ENCODE measurements around the gene P2RX4.

- TF ChIP-seq, protein P1, sequence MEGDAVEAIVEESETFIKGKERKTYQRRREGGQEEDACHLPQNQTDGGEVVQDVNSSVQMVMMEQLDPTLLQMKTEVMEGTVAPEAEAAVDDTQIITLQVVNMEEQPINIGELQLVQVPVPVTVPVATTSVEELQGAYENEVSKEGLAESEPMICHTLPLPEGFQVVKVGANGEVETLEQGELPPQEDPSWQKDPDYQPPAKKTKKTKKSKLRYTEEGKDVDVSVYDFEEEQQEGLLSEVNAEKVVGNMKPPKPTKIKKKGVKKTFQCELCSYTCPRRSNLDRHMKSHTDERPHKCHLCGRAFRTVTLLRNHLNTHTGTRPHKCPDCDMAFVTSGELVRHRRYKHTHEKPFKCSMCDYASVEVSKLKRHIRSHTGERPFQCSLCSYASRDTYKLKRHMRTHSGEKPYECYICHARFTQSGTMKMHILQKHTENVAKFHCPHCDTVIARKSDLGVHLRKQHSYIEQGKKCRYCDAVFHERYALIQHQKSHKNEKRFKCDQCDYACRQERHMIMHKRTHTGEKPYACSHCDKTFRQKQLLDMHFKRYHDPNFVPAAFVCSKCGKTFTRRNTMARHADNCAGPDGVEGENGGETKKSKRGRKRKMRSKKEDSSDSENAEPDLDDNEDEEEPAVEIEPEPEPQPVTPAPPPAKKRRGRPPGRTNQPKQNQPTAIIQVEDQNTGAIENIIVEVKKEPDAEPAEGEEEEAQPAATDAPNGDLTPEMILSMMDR (IDR thresholded peaks at IDR 0.05) = 0 out of 2 replicates have a peak, but pooled peaks have one; percentile 8
- no peak for TF ChIP-seq ZFX (IDR thresholded peaks at IDR 0.05; ENCODE audit: borderline replicate concordance)
Measured at GRCh38 chr12:121232977-121233627, 23.2 kb downstream of the P2RX4 start.

Data from 22Rv1 (cell line).